Small intestine (tissue), 16 donors: Measurements from ENCODE around the gene BRD1. TPM values are rescaled to one million over a fixed set of nuclear protein-coding genes. Genes with fewer than 3 reads are reported as not detected.

Source experiments
- DNase-seq, 2 donors: peaks; one replicate each; pipeline versions ENCODE4 v3.0.0 to v3.0.0-alpha.2; 2013
- FAIRE-seq: peaks from 2 replicates; lab custom pipeline; 2012; peaks lifted over from hg19 to GRCh38; lab: Jason Lieb, UNC
- H3K27ac ChIP-seq, 3 donors: one replicate each; pipeline ENCODE4 v1.5.1; 2013; ENCODE audit warnings: low read length in 2 of 3, mild to moderate bottlenecking in 2 of 3, control low read depth in 1 of 3, inconsistent platforms in 1 of 3, low read depth in 1 of 3, moderate library complexity in 1 of 3
- H3K27me3 ChIP-seq, 3 donors: one replicate each; pipeline ENCODE4 v1.6.1; 2013; ENCODE audit warnings: low read length in 3 of 3, inconsistent platforms in 1 of 3; ENCODE audit not compliant: control insufficient read depth in 3 of 3, insufficient read depth in 3 of 3
- H3K36me3 ChIP-seq, 3 donors: one replicate each; pipeline ENCODE4 v1.6.1; 2013; ENCODE audit warnings: low read length in 3 of 3, inconsistent platforms in 1 of 3, low read depth in 1 of 3, mild to moderate bottlenecking in 1 of 3, moderate library complexity in 1 of 3; ENCODE audit not compliant: control insufficient read depth in 3 of 3, insufficient read depth in 2 of 3
- H3K4me1 ChIP-seq, 3 donors: one replicate each; pipeline ENCODE4 v1.6.1; 2013; ENCODE audit warnings: low read length in 2 of 3, inconsistent platforms in 1 of 3, low read depth in 1 of 3, mild to moderate bottlenecking in 1 of 3, moderate library complexity in 1 of 3; ENCODE audit not compliant: control insufficient read depth in 3 of 3, insufficient read depth in 2 of 3
- H3K4me3 ChIP-seq, 3 donors: one replicate each; pipeline ENCODE4 v1.5.1; 2013; ENCODE audit warnings: low read length in 3 of 3, control low read depth in 1 of 3, inconsistent platforms in 1 of 3, low read depth in 1 of 3, mild to moderate bottlenecking in 1 of 3, moderate library complexity in 1 of 3
- H3K9me3 ChIP-seq, 2 donors: one replicate each; pipeline ENCODE4 v1.6.1; 2013; ENCODE audit warnings: low read depth in 1 of 2, low read length in 1 of 2; ENCODE audit not compliant: control insufficient read depth in 2 of 2, insufficient read depth in 1 of 2
- WGBS, 3 donors: extraction: QIAGEN DNeasy Blood & Tissue Kit; methylation state at CpG; one replicate each; pipeline ENCODE4 v1.1.7; 2013; 5-methylcytosine and 5-hydroxymethylcytosine counted together
- long read RNA-seq, 10 donors: transcript quantifications; one replicate each; lab custom pipeline, GENCODE V29; 2026
- polyA plus RNA-seq, 4 donors: library from polyadenylated mRNA; stranded (reverse) in 3 of 4; unstranded in 1 of 4; fragments of 200-250 nt in 3 of 4; fragments of 120-200 nt in 1 of 4; gene quantifications; one replicate each; pipeline versions ENCODE4 v1.2.1 to v1.2.3, GENCODE V29; 2013
- donor health status: healthy with polysubstance abuse.
- donor health status: control.
- donor health status: control.
- donor health status: Bipolar disorder and iron deficiency.
- donor health status: healthy.

The BRD1 gene
- polyA plus RNA-seq: 10 to 100 TPM; 18.5 to 33.2 (median 23.9) TPM
- long read RNA-seq, donor 1, partial matches to known transcripts: 26 of 32 reads
- long read RNA-seq, donor 1, other reads (novel, unspliced or antisense): 6 of 32 reads
- long read RNA-seq, donor 2: 0 reads
- long read RNA-seq, donor 3, partial matches to known transcripts: 0 of 2 reads
- long read RNA-seq, donor 3, other reads (novel, unspliced or antisense): 0 of 2 reads
- long read RNA-seq, donor 4: 0 reads
- long read RNA-seq, donor 5: 0 reads
- long read RNA-seq, donor 6: 0 reads
- long read RNA-seq, donor 7, full-length matches to known transcripts: 2 of 2 reads
- long read RNA-seq, donor 7, partial matches to known transcripts: 0 of 2 reads
- long read RNA-seq, donor 7, other reads (novel, unspliced or antisense): 0 of 2 reads
- long read RNA-seq, donor 8: 0 reads
- long read RNA-seq, donor 9: 0 reads
- long read RNA-seq, donor 10, full-length matches to known transcripts: 1 of 6 reads
- long read RNA-seq, donor 10, partial matches to known transcripts: 5 of 6 reads
- long read RNA-seq, donor 10, other reads (novel, unspliced or antisense): 0 of 6 reads

DNA sequence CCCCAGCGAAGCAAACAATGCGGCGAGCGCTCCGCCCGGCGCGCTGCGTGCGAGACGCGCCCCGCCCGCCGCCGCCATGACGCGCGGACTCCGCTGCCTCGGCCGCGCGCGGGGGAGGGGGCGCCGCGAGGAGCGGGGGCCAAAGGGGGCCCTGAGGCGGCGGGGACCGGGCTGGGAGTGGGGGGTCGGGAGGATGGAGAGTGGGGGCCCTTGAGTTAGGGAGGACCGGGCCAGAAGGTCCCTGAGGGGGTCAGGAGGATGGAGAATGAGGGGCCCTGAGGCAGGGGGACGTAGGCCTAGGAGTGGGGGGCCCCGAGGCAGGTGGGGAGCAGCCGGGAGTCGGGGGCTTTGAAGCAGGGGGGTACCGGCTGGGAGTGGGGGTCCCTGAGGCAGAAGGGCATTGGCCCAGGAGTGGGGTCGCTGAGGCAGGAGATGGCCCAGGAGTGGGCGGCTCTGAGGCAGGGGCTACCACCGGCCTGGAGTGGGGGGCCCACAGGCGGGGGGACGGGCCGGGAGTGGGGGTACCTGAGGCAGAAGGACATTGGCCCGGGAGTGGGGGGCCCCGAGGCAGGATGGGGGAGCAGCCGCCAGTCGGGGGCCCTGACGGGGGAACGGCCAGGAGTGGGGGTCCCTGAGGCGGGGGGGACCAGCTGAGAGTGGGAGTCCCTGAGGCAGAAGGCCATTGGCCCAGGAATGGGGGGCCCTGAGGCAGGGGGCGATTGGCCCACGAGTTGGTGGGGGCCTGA lies at the start of gene BRD1:
BRD1 (minus strand) TSS at position 21 of the 746 bp plus-strand sequence. CDS start 3,556 bp downstream, outside the sequence.
- Histone ChIP-seq H3K27me3 (no peaks in the 10 kb centered on the region), H3K4me3 (peak within 1 kb of the TSS; percentile 67 to 84 (median 75)), H3K4me1 (peaks cover 0 to 10% (median 9%) of the 10 kb centered on the region in 3 donors), H3K36me3 (peaks cover under 1 to 25% (median 3%) of the 10 kb centered on the region in 3 donors), H3K9me3 (peaks cover 0 to 7% of the 10 kb centered on the region in 2 donors), H3K27ac (peak within 1 kb of the TSS; percentile 76 to 83 (median 82))
- no peak for FAIRE-seq
- WGBS, 3 donors: 14 to 18% (median 17%) methylated on average over 43 to 54 of the region's 54 CpGs
- DNase-seq: peak; percentile 74 to 77

DNA sequence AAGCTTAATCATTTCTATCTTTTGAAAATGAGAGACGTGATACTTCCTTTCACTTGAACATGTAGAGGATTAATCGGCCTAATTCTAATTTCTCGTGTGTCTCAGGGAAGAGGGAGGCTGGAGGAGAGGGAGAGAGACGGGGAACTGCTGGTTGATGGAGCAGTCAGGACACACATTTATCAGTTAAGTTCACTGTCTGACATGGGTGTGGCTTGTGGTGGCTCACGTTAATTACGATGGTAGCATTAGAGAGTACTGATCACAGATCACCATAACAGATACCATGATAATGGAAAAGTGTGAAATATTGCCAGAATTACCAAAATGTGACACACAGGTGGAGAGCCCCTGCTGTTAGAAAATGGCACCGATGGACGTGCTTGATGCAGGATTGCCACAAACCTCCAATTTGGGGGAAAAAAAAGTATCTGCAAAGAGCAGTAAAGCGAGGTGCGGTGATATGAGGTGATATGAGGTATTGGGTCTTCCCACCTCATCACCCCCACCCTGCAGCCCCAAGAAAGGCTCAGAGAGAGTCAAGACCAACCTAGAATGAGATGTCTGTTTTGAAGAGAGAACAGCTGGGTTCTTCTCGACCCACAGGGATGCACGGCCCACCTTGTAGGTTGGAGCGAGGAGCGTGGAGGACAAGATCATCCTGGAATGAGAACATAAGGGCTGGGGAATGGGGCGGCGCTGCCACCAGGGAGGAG lies 45.7 kb upstream of the BRD1 start:
- Histone ChIP-seq H3K27ac (no peak overlapping the region), H3K4me1 (no peaks in the 10 kb centered on the region), H3K4me3 (no peak overlapping the region), H3K27me3 (no peaks in the 10 kb centered on the region), H3K9me3 (peaks cover 0 to 53% of the 10 kb centered on the region in 2 donors), H3K36me3 (peaks cover 0 to 10% (median 2%) of the 10 kb centered on the region in 3 donors)
- FAIRE-seq (no peak), DNase-seq (no peak)
- 82 to 85% (median 84%) methylated on average over 16 of the region's 16 CpGs for WGBS, 3 donors

- Histone ChIP-seq H3K27ac (no peak overlapping the region), H3K4me3 (no peak overlapping the region), H3K4me1 (no peaks in the 10 kb centered on the region), H3K27me3 (no peaks in the 10 kb centered on the region), H3K9me3 (peaks cover 0 to 53% of the 10 kb centered on the region in 2 donors), H3K36me3 (peaks cover 0 to 10% (median 2%) of the 10 kb centered on the region in 3 donors)
- no peak for DNase-seq
- no peak for FAIRE-seq
- 94 to 97% (median 96%) methylated on average over 7 of the region's 7 CpGs for WGBS, 3 donors
Measured at GRCh38 chr22:49872347-49872746, 44.7 kb upstream of the BRD1 start.

- Histone ChIP-seq H3K9me3 (peaks cover 0 to 54% of the 10 kb centered on the region in 2 donors), H3K27ac (no peak overlapping the region), H3K4me1 (no peaks in the 10 kb centered on the region), H3K27me3 (no peaks in the 10 kb centered on the region), H3K4me3 (no peak overlapping the region), H3K36me3 (peaks cover 0 to 8% (median 2%) of the 10 kb centered on the region in 3 donors)
- FAIRE-seq: no peak
- no peak for DNase-seq
- WGBS, 3 donors: 95 to 100% (median 96%) methylated on average over 4 of the region's 4 CpGs
Measured at GRCh38 chr22:49871482-49871881, 43.8 kb upstream of the BRD1 start.

GRCh38 chr22:49869845-49870712 lies 42.4 kb upstream of the BRD1 start:
- DNase-seq: peak in 1 of 2 donors; percentile 25
- Histone ChIP-seq H3K9me3 (peaks cover 0 to 54% of the 10 kb centered on the region in 2 donors), H3K36me3 (peaks cover 0 to 7% (median 2%) of the 10 kb centered on the region in 3 donors), H3K4me3 (no peak overlapping the region), H3K27ac (peak overlapping the region in 1 of 3 donors; percentile 22), H3K27me3 (no peaks in the 10 kb centered on the region), H3K4me1 (no peaks in the 10 kb centered on the region)
- WGBS, 3 donors: 90 to 97% (median 90%) methylated on average over 13 of the region's 14 CpGs
- FAIRE-seq: no peak

DNA sequence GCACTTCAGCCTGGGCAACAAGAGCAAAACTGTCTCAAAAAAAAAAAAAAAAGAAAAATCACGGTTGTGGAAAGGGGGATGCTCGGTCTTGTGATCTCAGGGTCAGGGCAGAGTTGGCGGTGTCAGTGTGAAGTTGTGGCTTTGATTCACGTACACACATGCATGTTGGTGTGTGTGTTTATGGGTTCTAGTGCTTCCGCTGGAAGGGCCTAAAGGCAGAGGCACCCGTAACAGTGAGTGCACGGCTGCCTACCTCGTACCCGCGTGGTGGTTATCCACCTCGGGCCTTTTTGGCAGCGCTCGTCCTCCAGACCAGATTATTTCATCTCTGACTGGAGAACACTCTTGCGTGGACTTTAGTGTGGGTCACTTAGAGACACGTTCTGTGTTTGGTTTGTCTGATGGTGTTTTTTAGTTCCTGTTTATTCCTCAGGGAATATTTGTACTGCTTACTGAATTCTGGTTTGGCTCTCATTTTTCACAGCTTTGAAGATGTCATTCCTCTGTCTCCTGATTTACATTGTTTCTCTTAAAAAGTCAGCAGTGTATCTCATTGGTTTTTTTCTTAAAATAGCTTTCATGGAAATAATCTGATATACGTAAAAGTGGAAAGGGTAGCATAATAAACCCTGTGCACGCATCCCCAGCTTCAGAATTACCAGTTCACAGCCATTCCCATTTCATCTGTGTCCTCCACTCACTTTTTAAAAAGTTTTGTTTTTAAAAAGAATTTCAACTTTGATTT lies 41.6 kb upstream of the BRD1 start:
- Histone ChIP-seq H3K36me3 (peaks cover 0 to 7% (median 2%) of the 10 kb centered on the region in 3 donors), H3K4me3 (no peak overlapping the region), H3K9me3 (peaks cover 0 to 53% of the 10 kb centered on the region in 2 donors), H3K4me1 (no peaks in the 10 kb centered on the region), H3K27ac (no peak overlapping the region), H3K27me3 (no peaks in the 10 kb centered on the region)
- no peak for DNase-seq
- 90 to 92% (median 91%) methylated on average over 17 of the region's 17 CpGs for WGBS, 3 donors
- no peak for FAIRE-seq
